HPDE6-E6E7 (cell line): ENCODE results near the gene DCDC2.
"Not testable (repeated sequence)": the region's sequence is repeated elsewhere in the genome, so short reads cannot be mapped to it uniquely, and the experiment has no call there.

Experiments used
- DNase-seq: peaks from one replicate; pipeline ENCODE4 v3.0.0; 2011; ENCODE audit warnings: missing footprints; ENCODE audit errors: extremely low spot score

DCDC2 gene

GRCh38 chr6:24327756-24328155 lies 30.1 kb downstream of the DCDC2 start:
- no peak for DNase-seq

GRCh38 chr6:24325978-24326377 lies 31.9 kb downstream of the DCDC2 start:
- DNase-seq = no peak

GRCh38 chr6:24324617-24325016 lies 33.2 kb downstream of the DCDC2 start:
- DNase-seq = no peak

- no peak for DNase-seq
Measured at GRCh38 chr6:24323632-24324337, 34.1 kb downstream of the DCDC2 start.

GRCh38 chr6:24322924-24323323 lies 34.9 kb downstream of the DCDC2 start:
- no peak for DNase-seq

GRCh38 chr6:24322446-24322845 lies 35.4 kb downstream of the DCDC2 start:
- DNase-seq = not testable (repeated sequence)

- no peak for DNase-seq
Measured at GRCh38 chr6:24321538-24322162, 36.2 kb downstream of the DCDC2 start.

GRCh38 chr6:24313251-24314141 lies 44.4 kb downstream of the DCDC2 start:
- DNase-seq = no peak

GRCh38 chr6:24311775-24312174 lies 46.1 kb downstream of the DCDC2 start:
- not testable (repeated sequence) for DNase-seq

GRCh38 chr6:24307881-24308280 lies 50.0 kb downstream of the DCDC2 start:
- DNase-seq = no peak

GRCh38 chr6:24306936-24307335 lies 50.9 kb downstream of the DCDC2 start:
- no peak for DNase-seq

- no peak for DNase-seq
Measured at GRCh38 chr6:24306038-24306437, 51.8 kb downstream of the DCDC2 start.

- no peak for DNase-seq
Measured at GRCh38 chr6:24296944-24297343, 60.9 kb downstream of the DCDC2 start.

GRCh38 chr6:24293852-24294251 lies 64.0 kb downstream of the DCDC2 start:
- DNase-seq = not testable (repeated sequence)

GRCh38 chr6:24287239-24287638 lies 70.6 kb downstream of the DCDC2 start:
- no peak for DNase-seq

- DNase-seq = no peak
Measured at GRCh38 chr6:24284006-24284405, 73.9 kb downstream of the DCDC2 start.

GRCh38 chr6:24283043-24283985 lies 74.5 kb downstream of the DCDC2 start:
- DNase-seq = peak; percentile 85

- no peak for DNase-seq
Measured at GRCh38 chr6:24274441-24275083, 83.3 kb downstream of the DCDC2 start.

GRCh38 chr6:24273096-24273870 lies 84.6 kb downstream of the DCDC2 start:
- no peak for DNase-seq

- DNase-seq = no peak
Measured at GRCh38 chr6:24272553-24272952, 85.3 kb downstream of the DCDC2 start.
